T-cell (primary cell): ENCODE results near the gene PLA2G12A. TPM values are rescaled to one million over a fixed set of nuclear protein-coding genes. Genes with fewer than 3 reads are reported as not detected.
A peak's percentile ranks its signal among the peaks of the same experiment; 100 is the strongest.

ENCODE experiments used
- ATAC-seq, 4 experiments: fragments of 200-7000 bp in 3 of 4; fragments of 150-1000 bp in 1 of 4; cut with Tn5 transposase; replicated peaks in 1 of 4; 1 replicate in 3 of 4; 2 replicates in 1 of 4; pipeline ENCODE4 v1.10.0; 2021; ENCODE audit warnings: moderate library complexity in 3 of 4, mild to moderate bottlenecking in 2 of 4, moderate number of reproducible peaks in 1 of 4
- CTCF ChIA-PET, 2 donors: fragments of 300-600 bp; sonication (Branson Sonifier 250); formaldehyde crosslinking; loops; one replicate each; lab custom pipeline; 2022; ENCODE audit warnings: antibody characterized with exemption in 2 of 2; lab: Charles Lee
- POLR2A ChIA-PET, 2 donors: fragments of 300-600 bp; sonication (Branson Sonifier 250); formaldehyde crosslinking; loops; one replicate each; lab custom pipeline; 2022; ENCODE audit warnings: antibody characterized with exemption in 2 of 2; lab: Charles Lee
- DNase-seq, 35 experiments: peaks; one replicate each; pipeline versions ENCODE4 v3.0.0 to v3.0.0-alpha.2; 2013 to 2023
- H3K27ac ChIP-seq: one replicate; pipeline ENCODE4 v1.5.1; 2013; ENCODE audit warnings: low read length
- H3K27me3 ChIP-seq, 2 experiments: replicated peaks in 1 of 2; 1 replicate in 1 of 2; 2 replicates in 1 of 2; pipeline versions ENCODE4 v1.6.1 to v1.7.0; 2013; ENCODE audit warnings: low read length in 1 of 2, mixed read lengths in 1 of 2; ENCODE audit not compliant: control insufficient read depth in 2 of 2, insufficient read depth in 2 of 2; ENCODE audit errors: extremely low read depth in 1 of 2
- H3K36me3 ChIP-seq, 2 donors: 1 replicate in 1 of 2; 2 replicates in 1 of 2; pipeline versions ENCODE4 v1.6.1 to v1.7.0; 2013; ENCODE audit warnings: low read length in 1 of 2; ENCODE audit not compliant: control insufficient read depth in 2 of 2, insufficient read depth in 1 of 2; ENCODE audit errors: extremely low read depth in 1 of 2
- H3K4me1 ChIP-seq, 2 experiments: 1 replicate in 1 of 2; 2 replicates in 1 of 2; pipeline versions ENCODE4 v1.6.1 to v1.7.0; 2013; ENCODE audit warnings: low read length in 2 of 2, mixed read lengths in 1 of 2; ENCODE audit not compliant: insufficient read depth in 2 of 2, control insufficient read depth in 1 of 2; ENCODE audit errors: extremely low read depth in 1 of 2
- H3K4me3 ChIP-seq, 2 donors: 1 replicate in 1 of 2; 2 replicates in 1 of 2; pipeline versions ENCODE4 v1.5.1 to v1.7.0; 2013; ENCODE audit warnings: mild to moderate bottlenecking in 2 of 2, low read length in 1 of 2, moderate library complexity in 1 of 2; ENCODE audit not compliant: control insufficient read depth in 1 of 2; ENCODE audit errors: extremely low read depth in 1 of 2
- H3K9me3 ChIP-seq: 2 replicates; pipeline ENCODE4 v1.7.0; 2013
- H3K27ac Mint-ChIP-seq, 2 donors: one replicate each; pipeline ENCODE4 v1.8.0; 2020 to 2021; ENCODE audit warnings: mild to moderate bottlenecking in 2 of 2, mixed read lengths in 2 of 2
- H3K27me3 Mint-ChIP-seq, 2 donors: one replicate each; pipeline ENCODE4 v1.8.0; 2021 to 2022; ENCODE audit warnings: mixed read lengths in 2 of 2
- H3K36me3 Mint-ChIP-seq: one replicate; pipeline ENCODE4 v1.8.0; 2021; ENCODE audit warnings: mixed read lengths
- H3K4me1 Mint-ChIP-seq, 3 donors: one replicate each; pipeline ENCODE4 v1.8.0; 2020 to 2022; ENCODE audit warnings: mixed read lengths in 3 of 3, mild to moderate bottlenecking in 1 of 3
- H3K4me3 Mint-ChIP-seq, 3 donors: one replicate each; pipeline ENCODE4 v1.8.0; 2020 to 2022; ENCODE audit warnings: mild to moderate bottlenecking in 3 of 3, mixed read lengths in 3 of 3, moderate library complexity in 3 of 3
- H3K9me3 Mint-ChIP-seq, 3 donors: one replicate each; pipeline ENCODE4 v1.8.0; 2020 to 2022; ENCODE audit warnings: mixed read lengths in 3 of 3
- WGBS: methylation state at CpG from one replicate; pipeline ENCODE4 v1.1.5; 2013; ENCODE audit warnings: missing lambda C conversion rate; ENCODE audit not compliant: insufficient coverage; 5-methylcytosine and 5-hydroxymethylcytosine counted together
- total RNA-seq, 35 experiments: library from RNA in 6 of 35; stranded (reverse) in 6 of 35; fragments of 120-200 nt in 1 of 35; gene quantifications; one replicate each; pipeline versions ENCODE4 v1.2.1 to v1.2.4 and lab custom pipeline; 2013 to 2026

Gene PLA2G12A
- total RNA-seq = 10 to 100 TPM; 11.4 to 20.6 (median 18.1) TPM
- total RNA-seq (2013) = 10.8 TPM
- total RNA-seq (lab: John Stamatoyannopoulos, UW) = 10.0 to 24.2 (median 13.9) reads per million in 29 experiments

DNA sequence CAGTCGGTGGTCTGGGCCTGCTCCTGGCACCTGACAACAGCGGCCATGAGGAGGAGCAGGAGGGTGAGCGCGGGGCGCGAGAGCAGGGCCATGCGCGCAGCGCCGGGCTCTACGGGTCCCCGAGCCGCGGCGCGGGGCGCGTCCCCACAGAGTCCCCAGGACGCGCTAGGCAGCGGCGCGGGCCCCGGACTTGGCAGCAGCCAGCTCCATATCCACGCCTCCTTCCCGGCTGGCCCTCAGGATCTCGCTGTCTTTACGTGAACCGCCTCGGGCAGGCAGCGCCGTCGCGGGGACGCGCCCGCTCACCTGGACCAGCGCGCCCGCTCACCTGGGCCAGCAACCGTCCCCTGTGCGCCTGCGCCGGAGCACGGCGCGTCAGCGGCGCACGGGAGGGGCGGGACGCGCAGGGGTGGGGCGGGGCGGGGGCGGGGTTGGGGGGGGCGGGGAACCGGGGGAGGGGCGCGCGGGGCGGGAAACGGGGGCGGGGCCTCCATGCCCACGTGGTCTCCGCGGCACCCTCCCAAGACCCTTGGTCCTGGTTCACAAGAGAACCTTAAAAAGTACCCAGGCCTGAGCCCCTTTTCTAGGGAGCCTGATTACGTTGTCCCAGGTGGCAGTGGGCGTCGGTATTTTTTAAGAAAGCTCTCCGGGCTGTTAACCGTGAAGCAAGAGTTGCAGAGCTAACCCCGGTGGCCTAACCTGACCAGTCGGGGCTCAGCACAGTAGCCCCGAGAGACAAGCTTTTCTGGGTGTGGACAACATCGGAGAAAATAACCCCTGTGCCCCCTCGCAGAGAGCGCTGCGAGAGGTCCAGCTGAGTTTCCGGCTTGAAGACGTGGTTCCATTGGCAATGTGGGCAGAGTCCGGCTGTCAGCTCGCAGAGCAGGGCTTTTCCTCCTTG is at the start of gene PLA2G12A:
Gene PLA2G12A (minus strand): TSS at position 353 of the 901 bp plus-strand sequence. CDS start 261 bp downstream, at position 92.
- CTCF ChIA-PET = interaction anchor here in 1 of 2 donors (0.5 to 3.0 kb wide), 7 partner anchors 25 to 382 kb away, joined by 3 to 10 read pairs (median 4); partner anchors contain the start of gene CASP6
- POLR2A ChIA-PET = interaction anchor here in 1 of 2 donors (0.9 kb wide), 1 partner anchor 29 kb away, joined by 3 read pairs; no protein-coding TSS in a partner anchor
- Histone ChIP-seq H3K4me3 (peak within 1 kb of the TSS; percentile 82 to 95), H3K9me3 (no peaks in the 10 kb centered on the region), H3K27me3 (no peaks in the 10 kb centered on the region), H3K27ac (peak within 1 kb of the TSS; percentile 67), H3K4me1 (peaks cover 11 to 12% of the 10 kb centered on the region in 2 experiments), H3K36me3 (peaks cover 0 to 2% of the 10 kb centered on the region in 2 donors)
- Mint-ChIP-seq H3K4me1 (peaks cover 22 to 35% (median 25%) of the 10 kb centered on the region in 3 donors), H3K36me3 (peaks cover 14% of the 10 kb centered on the region), H3K27ac (peak within 1 kb of the TSS; percentile 73 to 85), H3K27me3 (no peaks in the 10 kb centered on the region), H3K4me3 (peak within 1 kb of the TSS; percentile 86 to 91 (median 87)), H3K9me3 (no peaks in the 10 kb centered on the region)
- ATAC-seq = peak; percentile 86 to 95 (median 90)
- under 1% methylated on average over 56 of the region's 83 CpGs for WGBS
- DNase-seq = peak; percentile 59 to 90 (median 76)

DNA sequence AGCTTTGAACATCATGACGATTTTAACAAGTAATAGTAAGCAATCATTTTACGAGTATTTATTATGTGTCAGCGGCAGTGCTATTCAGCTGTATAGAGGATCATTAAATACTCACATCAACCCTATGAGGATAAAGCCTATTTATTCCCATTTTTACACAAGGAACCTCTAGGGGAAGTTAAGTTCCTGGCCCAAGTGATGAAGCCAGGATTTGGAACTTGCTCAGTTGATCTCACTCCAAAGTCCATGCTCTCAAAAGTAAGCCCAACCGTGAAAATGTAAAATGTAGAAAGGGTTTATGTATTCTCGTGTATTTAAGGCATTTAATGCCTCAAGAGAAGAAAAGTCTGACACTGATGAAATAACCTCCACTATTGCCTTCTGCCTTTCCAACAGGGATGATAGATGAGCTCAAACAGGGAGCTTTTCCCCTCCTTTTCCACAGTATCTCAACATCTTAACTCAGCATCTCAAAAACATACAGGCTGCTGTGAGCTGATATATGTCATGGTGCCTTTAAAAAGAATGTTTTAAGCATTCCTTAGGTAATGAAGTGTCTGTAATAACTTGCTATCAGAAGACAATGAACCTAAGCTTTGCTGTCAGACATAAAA is 35.0 kb upstream of the PLA2G12A start:
- Mint-ChIP-seq H3K36me3 (no peaks in the 10 kb centered on the region), H3K9me3 (no peaks in the 10 kb centered on the region), H3K27me3 (peaks cover 6 to 18% of the 10 kb centered on the region in 2 donors), H3K27ac (no peak overlapping the region), H3K4me3 (no peak overlapping the region), H3K4me1 (no peaks in the 10 kb centered on the region)
- ATAC-seq = no peak
- ChIA-PET POLR2A (no interaction called here), CTCF (no interaction called here)
- no peaks in the 10 kb centered on the region for H3K4me1 ChIP-seq
- H3K27me3 ChIP-seq = peaks cover 0 to 2% of the 10 kb centered on the region in 2 experiments
- no peaks in the 10 kb centered on the region for H3K36me3 ChIP-seq
- H3K4me3 ChIP-seq = no peak overlapping the region
- no peaks in the 10 kb centered on the region for H3K9me3 ChIP-seq
- no CpG with 5 or more reads among the region's 5 CpGs for WGBS
- H3K27ac ChIP-seq = no peak overlapping the region
- DNase-seq = no peak

DNA sequence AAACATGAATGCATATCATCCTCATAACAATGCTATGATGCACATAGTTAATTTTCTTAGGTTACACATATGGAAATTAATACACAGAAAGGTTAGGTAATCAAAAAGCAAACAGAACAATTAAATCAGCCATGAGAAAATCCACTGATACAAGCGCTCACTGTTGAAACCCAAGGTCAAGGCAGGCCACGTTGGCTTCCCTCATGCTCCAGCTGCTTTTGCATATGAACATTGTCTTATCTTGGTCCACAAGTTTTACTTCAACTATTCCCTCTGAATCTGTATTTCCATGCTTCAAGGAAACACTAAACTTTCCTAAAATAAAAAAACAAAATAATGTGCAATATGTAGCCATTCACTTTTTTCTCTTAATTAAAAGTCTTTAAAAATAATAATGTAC is 34.5 kb upstream of the PLA2G12A start:
- Mint-ChIP-seq H3K9me3 (no peaks in the 10 kb centered on the region), H3K27ac (no peak overlapping the region), H3K27me3 (peaks cover 6 to 15% of the 10 kb centered on the region in 2 donors), H3K4me3 (no peak overlapping the region), H3K36me3 (no peaks in the 10 kb centered on the region), H3K4me1 (no peaks in the 10 kb centered on the region)
- Histone ChIP-seq H3K36me3 (no peaks in the 10 kb centered on the region), H3K27ac (no peak overlapping the region), H3K9me3 (no peaks in the 10 kb centered on the region), H3K4me1 (no peaks in the 10 kb centered on the region), H3K27me3 (peaks cover 0 to 2% of the 10 kb centered on the region in 2 experiments), H3K4me3 (no peak overlapping the region)
- 79% methylated on average over 2 of the region's 2 CpGs for WGBS
- POLR2A ChIA-PET = no interaction called here
- CTCF ChIA-PET = no interaction called here
- ATAC-seq (no peak), DNase-seq (no peak)

DNA sequence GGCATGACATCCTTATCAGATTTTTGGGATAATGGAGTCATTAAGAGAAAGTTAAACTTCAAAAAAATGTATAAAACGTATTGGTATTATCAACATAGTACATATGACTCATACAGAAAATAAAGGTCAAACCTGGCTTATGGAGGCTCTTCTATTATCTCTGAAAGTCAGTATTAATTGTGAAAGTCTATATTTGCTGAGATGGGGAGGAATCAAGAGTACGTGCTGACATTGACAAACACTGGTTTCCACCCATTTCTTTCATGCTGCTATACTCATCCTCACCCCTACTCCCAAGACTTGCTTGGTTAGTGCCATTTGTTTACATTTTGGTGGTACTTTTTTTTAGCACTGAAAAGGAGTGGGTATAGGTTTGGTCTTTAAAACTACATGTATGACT is 30.8 kb upstream of the PLA2G12A start:
- ChIA-PET CTCF (no interaction called here), POLR2A (no interaction called here)
- H3K27ac Mint-ChIP-seq = no peak overlapping the region
- H3K36me3 ChIP-seq = no peaks in the 10 kb centered on the region
- ATAC-seq = no peak
- no peak overlapping the region for H3K4me3 Mint-ChIP-seq
- no peak overlapping the region for H3K27ac ChIP-seq
- peaks cover 3 to 9% of the 10 kb centered on the region in 2 donors for H3K27me3 Mint-ChIP-seq
- H3K4me3 ChIP-seq = no peak overlapping the region
- no peaks in the 10 kb centered on the region for H3K36me3 Mint-ChIP-seq
- H3K4me1 ChIP-seq = no peaks in the 10 kb centered on the region
- no CpG with 5 or more reads among the region's 2 CpGs for WGBS
- H3K27me3 ChIP-seq = no peaks in the 10 kb centered on the region
- no peaks in the 10 kb centered on the region for H3K9me3 Mint-ChIP-seq
- H3K4me1 Mint-ChIP-seq = no peaks in the 10 kb centered on the region
- DNase-seq = no peak
- H3K9me3 ChIP-seq = no peaks in the 10 kb centered on the region

DNA sequence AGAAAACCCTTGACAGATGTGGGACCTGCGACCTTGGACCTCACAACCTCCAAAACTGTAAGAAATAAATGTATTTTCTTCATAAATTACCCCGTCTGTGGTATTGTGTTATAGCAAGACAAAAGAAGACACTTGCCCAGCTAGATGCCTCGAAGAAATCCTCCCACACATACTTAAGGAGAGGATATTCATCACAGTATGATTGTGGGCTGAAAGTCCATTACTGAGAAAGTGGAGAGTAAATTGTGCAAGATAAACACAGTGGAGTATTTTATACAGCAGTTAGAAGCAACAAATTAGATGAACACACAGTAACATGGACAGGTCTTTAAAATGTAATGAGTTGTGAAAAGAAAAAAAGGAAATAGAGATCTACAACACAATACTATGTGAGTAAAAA is 25.8 kb upstream of the PLA2G12A start:
- H3K4me1 Mint-ChIP-seq = no peaks in the 10 kb centered on the region
- no peaks in the 10 kb centered on the region for H3K27me3 ChIP-seq
- no peak overlapping the region for H3K4me3 Mint-ChIP-seq
- H3K36me3 Mint-ChIP-seq = no peaks in the 10 kb centered on the region
- no CpG with 5 or more reads among the region's 3 CpGs for WGBS
- no peaks in the 10 kb centered on the region for H3K9me3 Mint-ChIP-seq
- H3K27ac Mint-ChIP-seq = no peak overlapping the region
- POLR2A ChIA-PET = no interaction called here
- peaks cover 0 to 5% of the 10 kb centered on the region in 2 donors for H3K27me3 Mint-ChIP-seq
- H3K4me1 ChIP-seq = no peaks in the 10 kb centered on the region
- H3K9me3 ChIP-seq = no peaks in the 10 kb centered on the region
- CTCF ChIA-PET = interaction anchor here in 1 of 2 donors (0.6 kb wide), 1 partner anchor 230 kb away, joined by 3 read pairs; no protein-coding TSS in a partner anchor
- ATAC-seq = no peak
- H3K27ac ChIP-seq = no peak overlapping the region
- no peak overlapping the region for H3K4me3 ChIP-seq
- no peak for DNase-seq
- no peaks in the 10 kb centered on the region for H3K36me3 ChIP-seq
